ENCODE measurements around the gene MYO15B. TPM values are rescaled to one million over a fixed set of nuclear protein-coding genes. Genes with fewer than 3 reads are reported as not detected.

Gene MYO15B
- total and polyA plus RNA-seq, 2 of the 13 experiments (the other 11 are each of a cell fraction or from before 2014, with no cell fraction given): 2.8 to 8.1 TPM

- TF ChIP-seq MNT (IDR thresholded peaks at IDR 0.05): 0 out of 2 replicates have a peak, but pooled peaks have one; percentile 16
- TF ChIP-seq ZNF124 (CRISPR knock-in tag; IDR thresholded peaks at IDR 0.05): 0 out of 2 replicates have a peak, but pooled peaks have one; percentile 65
- no peak for TF ChIP-seq ZMAT3 (CRISPR knock-in tag; conservative IDR thresholded peaks at IDR 0.05)
- TF ChIP-seq MAZ (IDR thresholded peaks at IDR 0.05; ENCODE audit: borderline replicate concordance, low read depth, low read length): no peak
- TF ChIP-seq MAZ (CRISPR knock-in tag; IDR thresholded peaks at IDR 0.05; ENCODE audit: low read depth): no peak
- TF ChIP-seq BCL6 (CRISPR knock-in tag; IDR thresholded peaks at IDR 0.05): 0 out of 2 replicates have a peak, but pooled peaks have one; percentile 11
- peak; percentile 19 for TF ChIP-seq YY1 (IDR thresholded peaks at IDR 0.05; ENCODE audit: insufficient read depth, insufficient replicate concordance, low read depth, low read length)
- TF ChIP-seq ZNF331 (CRISPR knock-in tag; IDR thresholded peaks at IDR 0.05): 0 out of 2 replicates have a peak, but pooled peaks have one; percentile 10
- peak; percentile 9; the same call in 1 of the 2 replicates for TF ChIP-seq ZNF768 (CRISPR knock-in tag; IDR thresholded peaks at IDR 0.05)
- peak; percentile 32; the same call in 1 of the 2 replicates for TF ChIP-seq ZFP37 (CRISPR knock-in tag; IDR thresholded peaks at IDR 0.05; ENCODE audit: borderline replicate concordance)
- TF ChIP-seq ZNF580 (CRISPR knock-in tag; IDR thresholded peaks at IDR 0.05; ENCODE audit: borderline replicate concordance, low read depth): peak; percentile 55; the same call in 1 of the 2 replicates
- TF ChIP-seq EP300 (IDR thresholded peaks at IDR 0.05; ENCODE audit: low read depth in 2 of 2, low read length in 2 of 2): no peak
- no peak for TF ChIP-seq EP300 (CRISPR knock-in tag; IDR thresholded peaks at IDR 0.05; ENCODE audit: borderline replicate concordance)
- TF ChIP-seq UBTF (CRISPR knock-in tag; IDR thresholded peaks at IDR 0.05): no peak
- no peak for TF ChIP-seq LBX2 (CRISPR knock-in tag; IDR thresholded peaks at IDR 0.05; ENCODE audit: borderline replicate concordance)
- TF ChIP-seq GLI4 (CRISPR knock-in tag; IDR thresholded peaks at IDR 0.05; ENCODE audit: borderline replicate concordance): no peak
- TF ChIP-seq CTCF (CRISPR knock-in tag; IDR thresholded peaks at IDR 0.05): peak; percentile 93
- peak; percentile 20; the same call in 1 of the 2 replicates for TF ChIP-seq ZNF83 (CRISPR knock-in tag; IDR thresholded peaks at IDR 0.05; ENCODE audit: borderline replicate concordance)
- TF ChIP-seq ZNF263 (CRISPR knock-in tag; IDR thresholded peaks at IDR 0.05): no peak
- TF ChIP-seq ZNF614 (CRISPR knock-in tag; IDR thresholded peaks at IDR 0.05; ENCODE audit: borderline replicate concordance): peak; percentile 74; the same call in 1 of the 2 replicates
- peak; percentile 64; the same call in 1 of the 2 replicates for TF ChIP-seq ZNF350 (CRISPR knock-in tag; IDR thresholded peaks at IDR 0.05; ENCODE audit: borderline replicate concordance, low read depth)
- peak; percentile 19; the same call in 1 of the 2 replicates for TF ChIP-seq ZNF777 (CRISPR knock-in tag; IDR thresholded peaks at IDR 0.05)
These were observed 46.1 kb downstream of the MYO15B start (continued) for GRCh38 chr17:75633486-75634375.

Data from HepG2 (cell line).